CD1c-positive myeloid dendritic cell (primary cell): Measurements from ENCODE around the gene C16orf86.
A peak's percentile ranks its signal among the peaks of the same experiment; 100 is the strongest.

Source experiments
- DNase-seq: peaks from one replicate; pipeline ENCODE4 v3.0.0-alpha.2; 2016; ENCODE audit errors: extremely low spot score

Gene C16orf86

GRCh38 chr16:67653789-67654402 lies 12.7 kb upstream of the C16orf86 start:
- DNase-seq: no peak

- DNase-seq: no peak
Measured at GRCh38 chr16:67654403-67654911, 12.2 kb upstream of the C16orf86 start.

- DNase-seq: no peak
Measured at GRCh38 chr16:67655363-67655762, 11.3 kb upstream of the C16orf86 start.

GRCh38 chr16:67656344-67657016 lies 10.1 kb upstream of the C16orf86 start:
- no peak for DNase-seq

GRCh38 chr16:67657017-67657608 lies 9.5 kb upstream of the C16orf86 start:
- no peak for DNase-seq

- DNase-seq: no peak
Measured at GRCh38 chr16:67657751-67658518, 8.7 kb upstream of the C16orf86 start.

GRCh38 chr16:67658849-67659674 lies 7.6 kb upstream of the C16orf86 start:
- no peak for DNase-seq

GRCh38 chr16:67659675-67660563 lies 6.7 kb upstream of the C16orf86 start, which contains the start of gene ACD:
ACD (minus strand) TSS chr16:67660260; CDS start chr16:67660220, 40 bp downstream.
- DNase-seq: peak; percentile 99

- DNase-seq: peak; percentile 99
Measured at GRCh38 chr16:67660564-67661028, 6.0 kb upstream of the C16orf86 start, which contains the start of gene PARD6A. PARD6A (plus strand) TSS chr16:67660960; CDS start chr16:67661039, 79 bp downstream.

- peak; percentile 38 for DNase-seq
Measured at GRCh38 chr16:67661101-67661761, 5.4 kb upstream of the C16orf86 start.

- DNase-seq: no peak
Measured at GRCh38 chr16:67661886-67662652, 4.5 kb upstream of the C16orf86 start.

GRCh38 chr16:67662653-67663010 lies 4.0 kb upstream of the C16orf86 start:
- DNase-seq: no peak

- peak; percentile 40 for DNase-seq
Measured at GRCh38 chr16:67663151-67663876, 3.3 kb upstream of the C16orf86 start.

GRCh38 chr16:67663877-67664222 lies 2.8 kb upstream of the C16orf86 start:
- no peak for DNase-seq

GRCh38 chr16:67664258-67664657 lies 2.4 kb upstream of the C16orf86 start:
- no peak for DNase-seq

- DNase-seq: no peak
Measured at GRCh38 chr16:67664871-67665270, 1.7 kb upstream of the C16orf86 start.

- no peak for DNase-seq
Measured at GRCh38 chr16:67665598-67665997, 1.0 kb upstream of the C16orf86 start.

- DNase-seq: peak; percentile 16
Measured at GRCh38 chr16:67666032-67666551, 522 bp upstream of the C16orf86 start.
